Nephron progenitor cell (in vitro differentiated cells): ENCODE results near the gene NRG4.

ENCODE experiments used
- DNase-seq: peaks from one replicate; pipeline ENCODE4 v3.0.0; 2021
- H3K27ac Mint-ChIP-seq: 2 replicates; pipeline ENCODE4 v1.8.0; 2021; ENCODE audit warnings: mild to moderate bottlenecking, moderate library complexity, mixed read lengths
- H3K27me3 Mint-ChIP-seq: 2 replicates; pipeline ENCODE4 v1.8.0; 2021; ENCODE audit warnings: mild to moderate bottlenecking, low read depth, mixed read lengths; ENCODE audit not compliant: poor library complexity
- H3K36me3 Mint-ChIP-seq: 2 replicates; pipeline ENCODE4 v1.8.0; 2021; ENCODE audit warnings: low read depth, mixed read lengths
- H3K4me1 Mint-ChIP-seq: 2 replicates; pipeline ENCODE4 v1.8.0; 2021; ENCODE audit warnings: mixed read lengths
- H3K4me3 Mint-ChIP-seq: 2 replicates; pipeline ENCODE4 v1.8.0; 2021; ENCODE audit warnings: mild to moderate bottlenecking, moderate library complexity, mixed read lengths
- H3K9me3 Mint-ChIP-seq: 2 replicates; pipeline ENCODE4 v1.8.0; 2021; ENCODE audit warnings: mild to moderate bottlenecking, moderate library complexity, mixed read lengths
- TF ChIP-seq, protein P1 (sequence below): fragments of 200-600 bp; sonication (generic); IDR thresholded peaks from 2 replicates; pipeline ENCODE4 v1.5.0; 2021; ENCODE audit warnings: antibody characterized with exemption

Gene NRG4

DNA sequence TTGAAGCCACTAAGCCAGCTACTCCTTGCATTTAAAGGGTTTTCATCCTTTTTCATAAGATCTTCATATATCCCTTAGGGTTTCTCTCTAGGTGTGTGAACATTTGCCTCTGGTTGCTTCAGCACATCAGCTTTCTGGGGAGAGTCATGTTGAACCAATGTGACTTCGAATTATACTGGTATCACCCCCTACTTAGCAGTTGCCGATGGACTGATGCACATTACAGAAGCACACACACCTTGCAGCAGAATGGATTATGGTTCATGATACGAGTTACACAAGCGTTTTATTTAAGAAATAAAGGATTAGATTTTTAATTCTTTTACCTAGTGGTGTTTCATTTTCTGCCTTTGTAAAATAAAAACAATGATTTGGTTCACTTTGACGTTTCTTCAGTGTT is 69.0 kb downstream of the NRG4 start:
- H3K27me3 Mint-ChIP-seq: peaks cover 5% of the 10 kb centered on the region
- TF ChIP-seq, protein P1, sequence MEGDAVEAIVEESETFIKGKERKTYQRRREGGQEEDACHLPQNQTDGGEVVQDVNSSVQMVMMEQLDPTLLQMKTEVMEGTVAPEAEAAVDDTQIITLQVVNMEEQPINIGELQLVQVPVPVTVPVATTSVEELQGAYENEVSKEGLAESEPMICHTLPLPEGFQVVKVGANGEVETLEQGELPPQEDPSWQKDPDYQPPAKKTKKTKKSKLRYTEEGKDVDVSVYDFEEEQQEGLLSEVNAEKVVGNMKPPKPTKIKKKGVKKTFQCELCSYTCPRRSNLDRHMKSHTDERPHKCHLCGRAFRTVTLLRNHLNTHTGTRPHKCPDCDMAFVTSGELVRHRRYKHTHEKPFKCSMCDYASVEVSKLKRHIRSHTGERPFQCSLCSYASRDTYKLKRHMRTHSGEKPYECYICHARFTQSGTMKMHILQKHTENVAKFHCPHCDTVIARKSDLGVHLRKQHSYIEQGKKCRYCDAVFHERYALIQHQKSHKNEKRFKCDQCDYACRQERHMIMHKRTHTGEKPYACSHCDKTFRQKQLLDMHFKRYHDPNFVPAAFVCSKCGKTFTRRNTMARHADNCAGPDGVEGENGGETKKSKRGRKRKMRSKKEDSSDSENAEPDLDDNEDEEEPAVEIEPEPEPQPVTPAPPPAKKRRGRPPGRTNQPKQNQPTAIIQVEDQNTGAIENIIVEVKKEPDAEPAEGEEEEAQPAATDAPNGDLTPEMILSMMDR: no peak
- H3K27ac Mint-ChIP-seq: no peak overlapping the region
- H3K4me3 Mint-ChIP-seq: no peak overlapping the region
- H3K36me3 Mint-ChIP-seq: peaks cover 30% of the 10 kb centered on the region
- no peak for DNase-seq
- H3K9me3 Mint-ChIP-seq: peaks cover 38% of the 10 kb centered on the region
- peaks cover 5% of the 10 kb centered on the region for H3K4me1 Mint-ChIP-seq

DNA sequence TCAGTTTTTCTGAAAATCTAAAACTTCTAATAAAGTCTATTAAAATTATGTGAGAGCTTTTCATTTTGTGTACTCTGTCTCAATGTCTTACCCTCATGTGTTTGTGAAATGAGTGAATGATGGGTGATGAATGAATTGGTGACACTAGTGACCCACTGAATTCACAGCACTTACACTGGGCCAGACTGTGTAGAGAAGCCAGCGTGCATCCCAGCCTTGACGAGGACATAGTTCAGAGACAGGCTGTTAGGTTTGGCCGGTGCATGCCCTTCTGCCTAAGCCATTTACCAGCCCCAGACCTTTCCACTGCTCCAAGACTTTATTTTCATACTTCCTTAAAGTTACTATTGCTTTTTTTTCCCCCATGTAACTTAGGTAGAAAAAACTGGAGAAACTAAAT is 69.8 kb downstream of the NRG4 start:
- Mint-ChIP-seq H3K4me3 (no peak overlapping the region), H3K36me3 (peaks cover 38% of the 10 kb centered on the region), H3K27me3 (peaks cover 5% of the 10 kb centered on the region), H3K4me1 (peaks cover 5% of the 10 kb centered on the region), H3K27ac (no peak overlapping the region), H3K9me3 (peaks cover 45% of the 10 kb centered on the region)
- no peak for DNase-seq
- TF ChIP-seq, protein P1: no peak

DNA sequence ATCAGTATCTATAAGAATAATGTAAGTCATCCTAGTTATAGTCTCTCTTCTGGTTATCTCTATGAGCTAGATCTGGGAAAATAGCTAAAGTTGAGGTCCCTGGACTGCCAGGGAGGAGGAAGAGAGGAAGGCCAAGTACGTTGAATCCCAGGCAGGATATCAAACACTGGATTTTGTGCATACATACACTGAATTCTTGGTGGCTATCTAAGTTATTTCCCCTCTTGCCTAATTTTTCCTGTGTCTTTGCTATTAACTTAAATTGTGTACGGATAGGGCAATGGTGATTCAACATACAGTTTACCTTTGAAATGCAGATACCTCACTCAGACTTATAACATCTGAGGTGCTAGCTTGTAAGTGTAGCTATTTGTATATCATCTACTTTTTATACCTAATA is 81.4 kb downstream of the NRG4 start:
- Mint-ChIP-seq H3K36me3 (peaks cover 45% of the 10 kb centered on the region), H3K9me3 (no peaks in the 10 kb centered on the region), H3K27ac (no peak overlapping the region), H3K4me3 (no peak overlapping the region), H3K27me3 (no peaks in the 10 kb centered on the region), H3K4me1 (no peaks in the 10 kb centered on the region)
- TF ChIP-seq, protein P1: no peak
- no peak for DNase-seq

DNA sequence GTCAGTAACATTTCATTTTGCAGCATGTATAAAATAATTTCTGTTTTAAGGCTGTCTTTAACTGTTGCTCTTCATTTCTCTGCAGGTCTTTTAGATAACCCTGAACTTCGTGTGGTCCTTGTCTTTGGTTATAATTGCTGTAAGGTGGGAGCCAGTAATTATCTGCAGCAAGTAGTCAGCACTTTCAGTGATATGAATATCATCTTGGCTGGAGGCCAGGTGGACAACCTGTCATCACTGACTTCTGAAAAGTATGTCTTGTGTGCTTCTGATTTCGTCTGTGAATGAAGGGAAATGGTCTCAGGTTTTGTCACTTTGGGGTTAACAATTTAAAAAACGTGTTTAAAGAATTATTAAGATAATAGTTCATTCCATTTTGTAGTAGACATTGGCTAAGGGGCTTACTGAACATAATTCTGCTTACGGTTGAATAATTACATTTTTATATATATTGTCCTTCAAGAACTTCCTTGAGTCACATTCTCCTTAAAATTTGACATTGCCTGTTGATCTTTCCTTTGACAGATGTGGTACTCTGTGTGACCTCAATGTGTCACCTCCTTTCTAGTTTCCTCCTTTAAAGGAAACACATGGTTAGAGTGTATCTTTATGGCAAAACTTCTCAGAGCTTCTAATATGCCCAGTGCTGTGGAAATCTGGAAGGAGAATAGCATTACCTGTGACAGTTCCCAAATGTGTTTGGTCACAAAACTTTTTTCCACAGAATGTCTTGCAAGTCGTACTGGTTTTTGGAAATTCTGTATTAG is 82.2 kb downstream of the NRG4 start:
- no peaks in the 10 kb centered on the region for H3K9me3 Mint-ChIP-seq
- DNase-seq: no peak
- H3K4me3 Mint-ChIP-seq: no peak overlapping the region
- no peaks in the 10 kb centered on the region for H3K27me3 Mint-ChIP-seq
- TF ChIP-seq, protein P1: no peak
- H3K27ac Mint-ChIP-seq: no peak overlapping the region
- peaks cover 44% of the 10 kb centered on the region for H3K36me3 Mint-ChIP-seq
- H3K4me1 Mint-ChIP-seq: no peaks in the 10 kb centered on the region

DNA sequence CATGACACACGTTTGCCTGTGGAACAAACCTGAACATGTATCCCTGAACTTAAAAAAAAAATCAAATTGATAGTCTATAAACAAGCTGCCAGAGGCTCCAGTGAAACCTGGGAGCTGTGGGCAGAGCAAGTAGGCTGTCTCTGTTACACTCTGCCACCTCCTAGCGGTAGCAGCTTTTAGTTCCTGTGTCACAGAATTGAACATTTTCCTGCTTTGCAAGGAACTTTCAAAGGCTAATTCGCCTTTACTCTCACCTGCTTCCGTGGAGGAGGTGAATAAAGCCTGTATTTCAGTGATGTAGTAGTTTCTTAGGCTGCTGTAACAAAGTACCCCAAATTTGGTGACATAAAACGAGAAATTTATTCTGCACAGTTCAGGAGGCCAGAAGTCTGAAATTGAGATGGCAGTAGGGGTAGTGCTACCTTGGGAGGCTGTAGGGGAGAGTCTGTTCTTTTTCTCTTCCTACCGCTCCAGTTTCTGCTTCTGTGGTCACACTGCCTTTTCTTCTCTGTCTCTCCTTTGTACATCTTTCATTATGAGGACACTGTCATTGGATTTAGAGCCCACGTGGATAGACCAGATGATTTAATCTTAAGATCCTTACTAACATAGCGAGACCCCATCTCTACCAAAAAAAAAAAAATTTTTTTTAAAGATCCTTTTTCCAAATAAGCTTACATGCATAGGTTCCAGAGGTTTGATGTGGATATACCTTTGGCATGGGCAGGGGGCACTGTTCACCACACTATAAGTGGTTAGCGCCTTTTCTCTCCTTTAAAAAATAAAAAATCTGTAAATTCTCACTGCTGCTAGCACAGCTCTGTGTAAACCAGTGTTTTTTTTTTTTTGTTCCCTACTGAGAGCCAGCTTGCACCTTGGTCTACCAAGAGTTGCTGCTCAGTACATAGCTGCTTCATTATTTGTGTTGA is 83.3 kb downstream of the NRG4 start:
- no peak overlapping the region for H3K4me3 Mint-ChIP-seq
- DNase-seq: peak; percentile 39
- peaks cover 40% of the 10 kb centered on the region for H3K36me3 Mint-ChIP-seq
- peak overlapping the region; percentile 67 for H3K27ac Mint-ChIP-seq
- TF ChIP-seq, protein P1: peak; percentile 55
- no peaks in the 10 kb centered on the region for H3K27me3 Mint-ChIP-seq
- H3K4me1 Mint-ChIP-seq: no peaks in the 10 kb centered on the region
- H3K9me3 Mint-ChIP-seq: no peaks in the 10 kb centered on the region
